Adrenal gland (tissue), 5 donors: ENCODE measurements around the gene CACNA1B.
"Not testable (repeated sequence)": the region's sequence is repeated elsewhere in the genome, so short reads cannot be mapped to it uniquely, and the experiment has no call there.

Experiments
- CTCF ChIP-seq, 6 experiments: fragments of 450-650 bp in 4 of 6; fragments of 200-600 bp in 2 of 6; sonication (generic) in 1 of 6; IDR thresholded peaks; 1 replicate in 5 of 6; 2 replicates in 1 of 6; pipeline versions ENCODE4 v1.5.1 to v1.8.0; 2016 to 2021; ENCODE audit warnings: antibody characterized with exemption in 6 of 6, mild to moderate bottlenecking in 2 of 6, moderate library complexity in 1 of 6
- POLR2A ChIP-seq, 2 donors: fragments of 450-650 bp; IDR thresholded peaks; one replicate each; pipeline ENCODE4 v1.6.1; 2017; ENCODE audit warnings: antibody characterized with exemption in 2 of 2, mild to moderate bottlenecking in 2 of 2, moderate library complexity in 1 of 2
- donor health status: DM: no; HTN: no; CAD: no.

DNA sequence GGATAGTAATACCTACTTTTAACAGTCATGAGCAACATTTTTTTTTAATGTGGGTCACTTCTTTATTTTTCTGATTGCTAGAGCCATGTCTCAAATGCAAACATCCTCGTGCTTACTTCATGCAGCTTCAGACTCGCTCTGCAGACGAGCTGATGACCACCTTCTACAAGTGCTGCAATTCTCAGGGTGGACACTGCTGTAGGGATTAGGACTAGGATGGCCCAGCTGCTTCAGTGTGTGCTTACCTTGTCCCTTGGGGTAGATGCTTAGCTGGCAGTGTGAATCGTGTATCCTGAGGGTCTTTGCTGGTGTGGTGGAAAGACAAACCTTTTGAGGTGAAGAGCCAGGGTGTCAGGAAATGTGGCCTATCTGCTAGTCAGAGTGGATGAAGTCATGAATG lies 251.7 kb downstream of the CACNA1B start:
- not testable (repeated sequence) for TF ChIP-seq CTCF, POLR2A (IDR thresholded peaks at IDR 0.05)
